Vagina (tissue), 2 donors: Measurements from ENCODE around the gene EMX1. TPM values are rescaled to one million over a fixed set of nuclear protein-coding genes. Genes with fewer than 3 reads are reported as not detected.

Experiments
- DNase-seq, 2 donors: peaks; one replicate each; pipeline ENCODE4 v3.0.0-alpha.2; 2017; ENCODE audit errors: extremely low spot score in 2 of 2
- H3K27ac ChIP-seq: fragments of 200-600 bp; sonication (generic); one replicate; pipeline ENCODE4 v1.5.1; 2019
- H3K27me3 ChIP-seq: fragments of 200-600 bp; sonication (generic); one replicate; pipeline ENCODE4 v1.5.1; 2019
- H3K36me3 ChIP-seq, 2 donors: fragments of 200-600 bp; sonication (generic); one replicate each; pipeline ENCODE4 v1.5.1; 2017 to 2019
- H3K4me1 ChIP-seq: fragments of 200-600 bp; sonication (generic); one replicate; pipeline ENCODE4 v1.5.1; 2019
- H3K4me3 ChIP-seq, 2 donors: fragments of 200-600 bp; sonication (generic); 1 replicate in 1 of 2; 2 replicates in 1 of 2; pipeline ENCODE4 v1.5.1; 2016 to 2019
- H3K9me3 ChIP-seq: fragments of 200-600 bp; sonication (generic); one replicate; pipeline ENCODE4 v1.5.1; 2019
- CTCF ChIP-seq, 3 experiments: fragments of 450-650 bp in 2 of 3; fragments of 200-600 bp in 1 of 3; sonication (generic) in 1 of 3; IDR thresholded peaks; one replicate each; pipeline ENCODE4 v1.5.1; 2017 to 2019; ENCODE audit warnings: antibody characterized with exemption in 3 of 3, mild to moderate bottlenecking in 2 of 3, moderate library complexity in 2 of 3
- POLR2A ChIP-seq, 2 donors: fragments of 450-650 bp; IDR thresholded peaks; one replicate each; pipeline ENCODE4 v1.6.1; 2017; ENCODE audit warnings: antibody characterized with exemption in 2 of 2, mild to moderate bottlenecking in 2 of 2, moderate library complexity in 2 of 2
- POLR2AphosphoS5 ChIP-seq, 2 donors: sonication (generic); formaldehyde crosslinking; IDR thresholded peaks; one replicate each; pipeline ENCODE4 v1.9.0; 2017; ENCODE audit warnings: antibody characterized with exemption in 2 of 2, mild to moderate bottlenecking in 2 of 2, low read depth in 1 of 2; ENCODE audit not compliant: insufficient read depth in 1 of 2
- intact Hi-C: fragments of 100-400 bp; cut with DNase I; formaldehyde crosslinking; loops from one replicate; pipeline ENCODE4 v1.15.1; 2023
- total RNA-seq: library from RNA; depleted of rRNA; stranded (reverse); fragments of >200 nt; gene quantifications from one replicate; pipeline ENCODE4 v1.2.3, GENCODE V29; 2016

The EMX1 gene
- total RNA-seq, 1 donor from 2014 or later: not detected

DNA sequence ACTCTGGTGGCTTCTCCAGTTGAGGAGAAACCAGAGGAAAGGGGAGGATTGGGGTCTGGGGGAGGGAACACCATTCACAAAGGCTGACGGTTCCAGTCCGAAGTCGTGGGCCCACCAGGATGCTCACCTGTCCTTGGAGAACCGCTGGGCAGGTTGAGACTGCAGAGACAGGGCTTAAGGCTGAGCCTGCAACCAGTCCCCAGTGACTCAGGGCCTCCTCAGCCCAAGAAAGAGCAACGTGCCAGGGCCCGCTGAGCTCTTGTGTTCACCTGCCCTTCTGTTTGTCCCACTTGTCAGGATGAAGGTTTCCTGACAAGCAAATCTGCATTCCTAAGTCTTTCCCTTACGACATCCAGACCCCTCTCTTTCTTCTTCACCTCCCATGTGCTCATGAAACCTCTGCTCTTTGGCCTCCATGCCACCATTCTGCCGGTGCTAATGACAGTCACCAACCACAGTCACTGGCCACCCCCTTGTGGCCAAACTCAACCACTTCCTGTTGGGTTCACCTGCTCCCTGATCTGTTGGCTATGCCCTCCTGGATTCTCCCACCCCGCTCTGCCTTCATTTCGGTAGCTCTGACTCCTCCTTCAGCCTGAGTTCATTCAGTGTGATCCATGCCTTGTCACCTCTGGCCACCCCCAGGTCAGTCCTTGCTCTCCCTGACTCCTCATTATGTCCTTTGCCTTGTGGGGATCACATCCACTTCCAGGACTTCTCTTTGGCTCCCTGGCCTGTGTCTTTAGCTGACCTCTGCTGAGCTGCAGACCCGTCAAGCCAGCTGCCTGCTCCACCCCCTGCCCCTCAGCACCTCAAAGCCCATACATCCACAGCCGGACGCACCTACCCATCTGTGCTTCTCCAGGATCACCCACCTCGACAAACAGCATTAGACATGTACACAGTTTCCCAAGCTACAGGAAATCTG lies 17.6 kb downstream of the EMX1 start:
- no peak for TF ChIP-seq CTCF (IDR thresholded peaks at IDR 0.05)
- TF ChIP-seq POLR2A (IDR thresholded peaks at IDR 0.05): no peak
- no peak for TF ChIP-seq POLR2AphosphoS5 (IDR thresholded peaks at IDR 0.05; ENCODE audit: insufficient read depth in 1 of 2, low read depth in 1 of 2)
- peaks cover 10% of the 10 kb centered on the region for H3K4me1 ChIP-seq
- no peak for DNase-seq
- H3K27ac ChIP-seq: no peak overlapping the region
- no peaks in the 10 kb centered on the region for H3K27me3 ChIP-seq
- intact Hi-C loops: no loop called here
- no peak overlapping the region for H3K4me3 ChIP-seq
- no peaks in the 10 kb centered on the region for H3K36me3 ChIP-seq
- no peaks in the 10 kb centered on the region for H3K9me3 ChIP-seq

DNA sequence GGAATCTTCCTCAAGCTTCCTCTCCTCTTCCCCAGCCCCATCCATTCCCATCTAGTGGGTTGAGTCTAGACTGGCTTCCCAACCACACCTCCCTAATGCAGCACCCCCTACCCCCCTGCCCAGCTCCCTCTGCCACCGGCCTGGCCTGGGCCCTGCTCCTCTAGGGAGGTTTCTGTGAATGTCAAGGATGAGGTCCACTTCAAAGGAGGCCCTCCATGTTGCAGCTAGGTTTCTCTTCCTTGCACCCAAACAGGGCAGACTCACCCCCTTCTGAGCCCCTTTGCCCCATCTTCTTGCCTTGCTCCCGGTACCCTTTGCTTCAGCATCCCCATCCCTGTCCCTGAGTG lies 18.3 kb downstream of the EMX1 start:
- DNase-seq: no peak
- no peak for TF ChIP-seq CTCF (IDR thresholded peaks at IDR 0.05)
- TF ChIP-seq POLR2AphosphoS5 (IDR thresholded peaks at IDR 0.05; ENCODE audit: insufficient read depth in 1 of 2, low read depth in 1 of 2): no peak
- TF ChIP-seq POLR2A (IDR thresholded peaks at IDR 0.05): no peak
- Histone ChIP-seq H3K4me1 (peaks cover 10% of the 10 kb centered on the region), H3K36me3 (no peaks in the 10 kb centered on the region), H3K9me3 (no peaks in the 10 kb centered on the region), H3K27ac (no peak overlapping the region), H3K27me3 (no peaks in the 10 kb centered on the region), H3K4me3 (no peak overlapping the region)
- intact Hi-C loops: no loop called here

GRCh38 chr2:72936660-72937355 lies 19.5 kb downstream of the EMX1 start:
- intact Hi-C loops: no loop called here
- no peak for TF ChIP-seq CTCF (IDR thresholded peaks at IDR 0.05)
- TF ChIP-seq POLR2AphosphoS5 (IDR thresholded peaks at IDR 0.05; ENCODE audit: insufficient read depth in 1 of 2, low read depth in 1 of 2): no peak
- TF ChIP-seq POLR2A (IDR thresholded peaks at IDR 0.05): no peak
- no peak for DNase-seq
- Histone ChIP-seq H3K4me1 (peaks cover 10% of the 10 kb centered on the region), H3K36me3 (no peaks in the 10 kb centered on the region), H3K27ac (no peak overlapping the region), H3K27me3 (no peaks in the 10 kb centered on the region), H3K4me3 (no peak overlapping the region), H3K9me3 (no peaks in the 10 kb centered on the region)

GRCh38 chr2:72937356-72937669 lies 20.0 kb downstream of the EMX1 start:
- peaks cover 10% of the 10 kb centered on the region for H3K4me1 ChIP-seq
- H3K4me3 ChIP-seq: no peak overlapping the region
- intact Hi-C loops: no loop called here
- no peaks in the 10 kb centered on the region for H3K9me3 ChIP-seq
- no peaks in the 10 kb centered on the region for H3K27me3 ChIP-seq
- no peaks in the 10 kb centered on the region for H3K36me3 ChIP-seq
- TF ChIP-seq CTCF (IDR thresholded peaks at IDR 0.05) (no peak), POLR2A (IDR thresholded peaks at IDR 0.05) (no peak), POLR2AphosphoS5 (IDR thresholded peaks at IDR 0.05; ENCODE audit: insufficient read depth in 1 of 2, low read depth in 1 of 2) (no peak)
- H3K27ac ChIP-seq: no peak overlapping the region
- no peak for DNase-seq

GRCh38 chr2:72938455-72938854 lies 21.1 kb downstream of the EMX1 start:
- H3K27ac ChIP-seq: no peak overlapping the region
- DNase-seq: no peak
- H3K36me3 ChIP-seq: no peaks in the 10 kb centered on the region
- intact Hi-C loops: no loop called here
- H3K9me3 ChIP-seq: no peaks in the 10 kb centered on the region
- peaks cover 10% of the 10 kb centered on the region for H3K4me1 ChIP-seq
- no peaks in the 10 kb centered on the region for H3K27me3 ChIP-seq
- TF ChIP-seq POLR2A (IDR thresholded peaks at IDR 0.05) (no peak), POLR2AphosphoS5 (IDR thresholded peaks at IDR 0.05; ENCODE audit: insufficient read depth in 1 of 2, low read depth in 1 of 2) (no peak), CTCF (IDR thresholded peaks at IDR 0.05) (no peak)
- no peak overlapping the region for H3K4me3 ChIP-seq
